GM04503 (cell line): Measurements from ENCODE around the gene HNRNPA2B1.
"Not testable (repeated sequence)": the region's sequence is repeated elsewhere in the genome, so short reads cannot be mapped to it uniquely, and the experiment has no call there.

Experiments
- DNase-seq: peaks from one replicate; pipeline ENCODE4 v3.0.0-alpha.2; 2012; ENCODE audit warnings: low read depth

The HNRNPA2B1 gene

GRCh38 chr7:26198133-26198780 is 2.3 kb downstream of the HNRNPA2B1 start:
- no peak for DNase-seq

GRCh38 chr7:26197153-26198115 is 3.1 kb downstream of the HNRNPA2B1 start:
- DNase-seq, result no peak

GRCh38 chr7:26195867-26196657 is 4.5 kb downstream of the HNRNPA2B1 start:
- DNase-seq, result no peak

- no peak for DNase-seq
Observed at GRCh38 chr7:26195182-26195581, 5.4 kb downstream of the HNRNPA2B1 start.

GRCh38 chr7:26194764-26195163 is 5.8 kb downstream of the HNRNPA2B1 start:
- DNase-seq, result not testable (repeated sequence)

GRCh38 chr7:26193432-26194207 is 6.9 kb downstream of the HNRNPA2B1 start:
- DNase-seq, result no peak

GRCh38 chr7:26192485-26193087 is 8.0 kb downstream of the HNRNPA2B1 start:
- no peak for DNase-seq

GRCh38 chr7:26191974-26192479 is 8.5 kb downstream of the HNRNPA2B1 start:
- no peak for DNase-seq

- no peak for DNase-seq
Observed at GRCh38 chr7:26191233-26191973, 9.1 kb downstream of the HNRNPA2B1 start.

- no peak for DNase-seq
Observed at GRCh38 chr7:26190417-26190869, 10.1 kb downstream of the HNRNPA2B1 start.

GRCh38 chr7:26189697-26190096 is 10.8 kb downstream of the HNRNPA2B1 start:
- no peak for DNase-seq

GRCh38 chr7:26188957-26189541 is 11.5 kb downstream of the HNRNPA2B1 start:
- no peak for DNase-seq

- DNase-seq, result no peak
Observed at GRCh38 chr7:26188206-26188956, 12.2 kb downstream of the HNRNPA2B1 start.

- no peak for DNase-seq
Observed at GRCh38 chr7:26187380-26188205, 13.0 kb downstream of the HNRNPA2B1 start.

GRCh38 chr7:26186364-26187311 is 13.9 kb downstream of the HNRNPA2B1 start:
- no peak for DNase-seq

GRCh38 chr7:26185844-26186180 is 14.7 kb downstream of the HNRNPA2B1 start:
- no peak for DNase-seq
